HG02981 (cell line): ENCODE measurements around the gene XAGE5.
"Not testable (repeated sequence)": the region's sequence is repeated elsewhere in the genome, so short reads cannot be mapped to it uniquely, and the experiment has no call there.

Experiments used
- ATAC-seq: cut with Tn5 transposase; IDR thresholded peaks from one replicate; pipeline ENCODE4 v1.9.1; 2021; ENCODE audit warnings: mild to moderate bottlenecking, moderate library complexity; ENCODE audit not compliant: unreplicated experiment

XAGE5 gene, protein sequence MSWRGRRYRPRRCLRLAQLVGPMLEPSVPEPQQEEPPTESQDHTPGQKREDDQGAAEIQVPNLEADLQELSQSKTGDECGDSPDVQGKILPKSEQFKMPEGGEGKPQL

GRCh38 chrX:52811065-52811625 is at the start of gene XAGE5:
XAGE5 (plus strand) TSS chrX:52811287; CDS start chrX:52812567, 1,280 bp downstream.
- no peak for ATAC-seq

DNA sequence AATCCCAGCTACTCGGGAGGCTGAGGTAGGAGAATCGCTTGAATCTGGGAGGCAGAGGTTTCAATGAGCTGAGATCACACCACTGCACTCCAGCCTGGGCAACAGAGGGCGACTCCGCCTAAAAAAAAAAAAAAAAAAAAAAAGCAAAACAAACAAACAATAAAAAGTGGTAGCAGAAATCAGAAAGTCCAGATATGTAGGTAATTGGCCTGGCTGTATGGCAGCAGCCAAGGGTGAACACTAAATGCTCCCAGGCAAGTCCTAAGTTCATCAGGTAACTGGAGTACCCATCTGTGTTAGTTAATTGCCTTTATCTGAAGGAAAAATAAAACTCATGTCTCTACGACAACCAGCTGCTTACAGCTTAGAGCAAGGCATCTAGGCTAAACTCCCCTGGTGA is 45.1 kb upstream of the XAGE5 start:
- not testable (repeated sequence) for ATAC-seq

DNA sequence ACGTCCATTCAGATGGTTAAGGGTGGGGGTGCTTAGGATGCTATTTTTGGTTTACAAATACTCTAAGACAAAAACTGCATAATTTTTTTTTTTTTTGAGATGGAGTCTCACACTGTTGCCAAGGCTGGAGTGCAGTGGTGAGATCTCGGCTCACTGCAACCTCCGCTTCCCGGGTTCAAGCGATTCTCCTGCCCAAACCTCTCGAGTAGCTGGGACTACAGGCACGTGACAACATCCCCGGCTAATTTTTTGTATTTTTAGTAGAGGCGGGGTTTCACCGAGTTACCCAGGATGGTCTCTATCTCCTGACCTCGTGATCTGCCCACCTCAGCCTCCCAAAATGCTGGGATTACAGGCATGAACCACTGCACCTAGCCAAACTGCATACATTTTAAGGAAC is 37.6 kb upstream of the XAGE5 start:
- ATAC-seq, result not testable (repeated sequence)

DNA sequence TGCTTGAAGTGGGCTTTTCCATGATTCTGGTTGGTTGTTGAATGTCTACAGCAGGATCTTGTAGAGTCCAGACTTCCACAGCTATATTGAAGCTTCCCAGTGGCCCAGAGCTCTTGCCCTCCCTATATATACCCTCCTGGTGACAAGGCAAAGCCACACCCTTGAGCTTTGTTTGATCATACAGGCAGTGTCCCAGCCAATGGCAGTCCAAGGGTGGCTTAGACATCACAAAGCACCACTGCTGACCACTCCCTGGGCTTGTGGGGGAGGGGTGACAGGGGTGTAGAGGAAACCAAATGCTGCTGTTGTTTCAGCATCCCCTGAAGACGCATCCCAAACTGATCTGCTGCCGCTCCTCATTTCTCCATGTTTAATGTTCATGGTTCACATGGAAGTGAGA is 13.8 kb upstream of the XAGE5 start, which contains the start of gene SPANXN5:
SPANXN5 (minus strand) TSS at position 101 of the 400 bp plus-strand sequence; CDS start at position 22, 79 bp downstream.
- ATAC-seq, result not testable (repeated sequence)

DNA sequence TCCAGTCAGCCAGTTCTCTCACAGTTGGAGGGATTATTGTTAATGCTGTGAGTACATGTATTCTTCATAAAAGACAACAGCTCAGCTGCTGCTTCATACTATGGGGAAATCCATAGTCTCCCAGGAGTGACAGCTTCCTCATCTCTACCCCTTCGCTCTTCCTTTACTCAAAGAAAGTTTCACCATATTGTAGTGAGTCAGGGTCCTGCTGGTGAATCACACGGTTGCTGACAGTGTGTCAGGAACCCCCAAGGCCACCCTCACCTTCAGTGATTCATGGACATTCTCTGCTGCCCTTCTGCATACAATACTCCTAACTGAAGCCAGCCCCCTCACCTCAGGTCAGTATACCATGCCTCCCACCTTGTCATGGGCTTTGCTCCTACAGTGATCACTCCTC is 6.2 kb upstream of the XAGE5 start:
- not testable (repeated sequence) for ATAC-seq

- no peak for ATAC-seq
Observed at GRCh38 chrX:52819788-52820187, 8.7 kb downstream of the XAGE5 start.

DNA sequence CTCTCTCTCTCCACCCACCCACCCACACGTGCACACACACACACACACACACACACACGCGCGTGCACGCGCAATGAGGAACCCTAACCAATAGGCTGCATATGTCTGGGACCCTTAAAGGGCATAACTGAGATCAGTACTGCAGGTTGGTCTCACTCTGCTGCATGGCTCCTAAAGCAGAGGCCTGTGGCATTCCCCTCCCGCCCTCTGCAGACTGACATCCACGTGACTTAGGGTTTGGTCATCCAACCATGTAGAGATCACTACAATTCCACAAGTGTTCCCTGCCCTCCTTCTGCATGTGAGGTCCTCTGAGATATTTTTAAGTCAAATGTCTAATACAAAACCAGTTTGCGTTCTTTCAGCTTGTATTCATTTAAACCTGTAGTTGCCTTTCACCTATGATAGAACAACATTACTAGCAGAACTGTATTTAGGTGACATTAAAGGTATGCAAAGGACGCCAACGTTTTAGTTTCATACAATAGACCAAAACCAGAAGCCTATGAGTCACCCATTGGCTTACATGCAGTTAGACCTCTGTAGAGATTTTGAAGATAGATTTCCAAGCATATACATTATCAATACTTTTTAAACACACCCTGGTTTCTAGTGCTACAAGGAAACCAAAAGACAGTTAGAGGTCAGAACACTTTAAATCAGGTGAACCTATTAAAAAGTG is 10.1 kb downstream of the XAGE5 start:
- no peak for ATAC-seq

GRCh38 chrX:52824608-52825007 is 13.5 kb downstream of the XAGE5 start:
- ATAC-seq, result no peak

DNA sequence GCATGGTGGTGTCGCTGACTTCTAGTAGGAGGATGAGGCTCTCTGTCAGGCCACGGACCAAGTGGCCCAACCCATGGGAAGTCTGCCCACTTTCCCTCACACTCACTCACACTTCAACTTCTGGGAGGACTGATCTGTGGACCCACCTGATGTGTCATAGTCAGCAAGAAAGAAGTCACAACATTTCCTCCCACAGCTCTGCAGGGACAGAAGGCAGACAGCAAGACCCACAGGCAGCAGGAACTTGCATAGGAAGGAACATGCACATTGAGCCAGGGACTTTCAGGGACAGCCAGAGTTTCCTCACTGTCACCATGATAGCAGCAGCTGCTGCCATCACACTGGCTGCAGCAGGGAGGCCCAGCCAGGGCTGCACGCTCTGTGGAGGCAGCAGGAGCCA is 19.5 kb downstream of the XAGE5 start:
- ATAC-seq, result no peak

- ATAC-seq, result no peak
Observed at GRCh38 chrX:52839137-52839536, 28.1 kb downstream of the XAGE5 start.

GRCh38 chrX:52843619-52844018 is 32.5 kb downstream of the XAGE5 start:
- not testable (repeated sequence) for ATAC-seq

DNA sequence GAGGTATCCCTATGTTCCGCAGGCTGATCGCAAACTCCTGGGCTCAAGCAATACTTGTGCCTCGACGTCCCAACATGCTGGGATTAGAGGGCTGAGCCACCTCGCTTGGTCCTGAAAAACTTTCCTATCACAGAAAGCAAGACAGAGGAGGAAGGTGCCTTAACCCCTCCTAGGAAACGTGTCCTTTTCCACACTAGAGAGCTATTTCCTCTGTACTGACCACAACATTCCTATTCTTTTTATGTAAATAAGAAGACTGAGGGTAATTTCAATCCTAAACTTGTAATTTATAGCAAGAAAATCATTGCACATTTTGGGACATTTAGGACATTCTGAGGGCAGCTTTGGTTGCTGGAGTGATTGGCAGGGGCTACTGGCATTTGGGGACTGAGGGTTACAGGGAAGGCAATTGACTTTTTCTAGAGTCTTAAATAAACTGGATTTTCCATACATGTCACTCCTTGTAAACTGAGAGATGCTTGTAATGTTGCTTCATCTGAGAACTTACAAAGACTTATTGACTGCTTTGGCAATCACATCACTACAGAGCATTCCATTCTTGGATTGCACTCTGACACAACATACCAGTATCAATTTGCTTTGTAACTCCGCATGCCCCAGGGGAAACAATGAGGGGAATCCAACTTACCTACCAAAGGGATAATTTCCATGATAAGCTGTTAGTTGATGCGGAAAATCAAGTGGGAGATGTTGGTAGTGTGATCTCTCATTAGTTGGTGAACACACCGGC is 41.2 kb downstream of the XAGE5 start:
- no peak for ATAC-seq

DNA sequence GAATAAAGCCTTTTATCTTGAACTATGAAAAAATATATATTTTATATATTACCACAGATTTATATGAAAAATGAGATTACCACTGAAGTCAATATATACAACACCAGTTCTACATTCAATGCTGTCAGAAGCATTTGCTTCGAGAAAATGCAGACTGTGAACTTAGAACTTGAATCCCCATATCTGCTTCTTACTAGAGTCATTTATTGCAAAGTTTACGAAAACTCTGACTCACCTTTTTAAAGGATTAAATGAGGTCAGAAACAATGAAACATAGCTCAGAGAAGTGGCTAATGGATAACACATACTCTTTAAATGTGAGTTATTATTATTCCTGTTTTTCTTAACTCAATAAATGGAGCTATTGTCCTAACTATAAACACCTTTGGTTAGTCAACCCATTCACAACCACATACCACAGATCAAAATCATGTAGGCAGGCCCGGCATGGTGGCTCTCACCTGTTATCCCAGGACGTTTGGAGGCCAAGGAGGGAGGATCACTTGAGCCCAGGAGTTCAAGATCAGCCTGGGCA is 46.0 kb downstream of the XAGE5 start:
- not testable (repeated sequence) for ATAC-seq

DNA sequence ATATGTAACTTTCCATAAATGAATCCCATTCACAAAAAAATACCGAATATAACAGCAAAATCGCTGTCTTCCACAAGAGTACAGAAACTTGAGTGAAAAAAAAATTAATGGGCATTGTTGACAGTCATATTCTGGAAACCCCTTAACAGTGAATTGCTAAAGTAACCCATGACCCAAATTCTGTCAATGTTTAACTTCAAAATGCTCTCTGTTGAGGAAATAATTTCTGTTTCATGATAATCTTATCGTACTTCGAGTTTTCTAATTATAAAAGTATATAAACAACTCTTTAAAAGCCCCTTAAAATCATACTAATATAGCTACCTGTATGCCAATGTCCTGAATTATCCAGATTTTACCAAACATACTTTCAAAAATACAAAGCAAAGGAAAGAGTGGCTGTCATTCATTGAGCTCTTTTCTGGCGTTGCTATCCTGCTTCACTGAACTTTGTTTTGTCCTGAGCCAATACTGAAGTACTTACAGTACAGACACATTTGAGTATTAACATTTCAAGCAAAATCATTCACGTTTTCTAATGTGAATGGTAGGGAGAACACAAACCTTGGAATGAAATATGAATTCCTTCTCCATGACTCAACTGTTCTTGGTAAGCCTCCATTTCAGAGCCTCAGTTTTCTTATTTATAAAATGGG is 54.4 kb downstream of the XAGE5 start:
- ATAC-seq, result no peak
